Left colon (tissue), 2 donors: Measurements from ENCODE around the gene KCNQ1OT1. TPM values are rescaled to one million over a fixed set of nuclear protein-coding genes. Genes with fewer than 3 reads are reported as not detected.
A peak's percentile ranks its signal among the peaks of the same experiment; 100 is the strongest.

Source experiments
- ATAC-seq: fragments of 200-7000 bp; cut with Tn5 transposase; one replicate; pipeline ENCODE4 v1.9.1; 2020; ENCODE audit warnings: mild to moderate bottlenecking, moderate library complexity
- DNase-seq, 2 donors: peaks; one replicate each; pipeline ENCODE4 v3.0.0-alpha.2; 2020
- intact Hi-C, 2 donors: fragments of 100-400 bp; cut with DNase I in 1 of 2; cut with micrococcal nuclease in 1 of 2; formaldehyde crosslinking; loops; one replicate each; pipeline versions ENCODE4 v1.11.2 to v1.14.0; 2022; cut with DNase I, micrococcal nuclease
- total RNA-seq, 2 donors: library from RNA; stranded (reverse); fragmentation: NEBNext Ultra II Directional; extraction: Animal tissue kit (Norgen Biotek cat#: 25700); gene quantifications; one replicate each; pipeline ENCODE4 v1.2.1, GENCODE V29; 2021
- donor health status: DM: no; HTN: no; CAD: no.
- donor health status: DM: yes; HTN: yes; CAD: no.

Gene KCNQ1OT1
- total RNA-seq, 2 donors from 2014 or later: 1.1 to 1.9 TPM

- intact Hi-C loops: no loop called here
- peak; percentile 37 to 47 for DNase-seq
- ATAC-seq: peak; percentile 67
These were observed 125.0 kb downstream of the KCNQ1OT1 start for GRCh38 chr11:2574553-2575535.

- no peak for ATAC-seq
- intact Hi-C loops: no loop called here
- DNase-seq: peak; percentile 5 to 18
These were observed 125.7 kb downstream of the KCNQ1OT1 start for GRCh38 chr11:2574043-2574552.

- ATAC-seq (no peak), DNase-seq (peak; percentile 3 to 12)
These were observed 126.4 kb downstream of the KCNQ1OT1 start for GRCh38 chr11:2573240-2574042.

GRCh38 chr11:2572491-2573239 is 127.1 kb downstream of the KCNQ1OT1 start:
- ATAC-seq: no peak
- intact Hi-C loops: no loop called here
- peak; percentile 4 to 21 for DNase-seq

More at GRCh38 chr11:2573240-2574042, 126.4 kb downstream of the KCNQ1OT1 start:
- intact Hi-C loops: no loop called here

- intact Hi-C loops: no loop called here
These were observed 128.1 kb downstream of the KCNQ1OT1 start for GRCh38 chr11:2571598-2572281.

GRCh38 chr11:2570841-2571597 is 128.8 kb downstream of the KCNQ1OT1 start:
- DNase-seq (peak in 1 of 2 donors; percentile 2), ATAC-seq (no peak)
- intact Hi-C loops: no loop called here

More at GRCh38 chr11:2571598-2572281, 128.1 kb downstream of the KCNQ1OT1 start:
- DNase-seq (peak in 1 of 2 donors; percentile 1), ATAC-seq (no peak)

GRCh38 chr11:2570211-2570811 is 129.5 kb downstream of the KCNQ1OT1 start:
- DNase-seq (peak in 1 of 2 donors; percentile 1), ATAC-seq (no peak)
- intact Hi-C loops: no loop called here

GRCh38 chr11:2569731-2570210 is 130.0 kb downstream of the KCNQ1OT1 start:
- peak in 1 of 2 donors; percentile 3 for DNase-seq

GRCh38 chr11:2569321-2569721 is 130.5 kb downstream of the KCNQ1OT1 start:
- ATAC-seq (no peak), DNase-seq (peak in 1 of 2 donors; percentile 5)
- intact Hi-C loops: no loop called here

More at GRCh38 chr11:2569731-2570210, 130.0 kb downstream of the KCNQ1OT1 start:
- intact Hi-C loops: no loop called here
- ATAC-seq: no peak

- intact Hi-C loops: no loop called here
- no peak for ATAC-seq
- DNase-seq: peak; percentile 2 to 5
These were observed 132.6 kb downstream of the KCNQ1OT1 start for GRCh38 chr11:2567026-2567671.

- intact Hi-C loops: no loop called here
- ATAC-seq (peak; percentile 96), DNase-seq (peak; percentile 72 to 76)
These were observed 133.4 kb downstream of the KCNQ1OT1 start for GRCh38 chr11:2566223-2567025.

- intact Hi-C loops: no loop called here
- peak; percentile 1 to 4 for DNase-seq
These were observed 134.2 kb downstream of the KCNQ1OT1 start for GRCh38 chr11:2565447-2566222.

GRCh38 chr11:2564588-2565425 is 135.0 kb downstream of the KCNQ1OT1 start:
- DNase-seq (peak; percentile 2 to 19), ATAC-seq (no peak)
- intact Hi-C loops: no loop called here

More at GRCh38 chr11:2565447-2566222, 134.2 kb downstream of the KCNQ1OT1 start:
- ATAC-seq: peak; percentile 15
